Heart left ventricle (tissue), 16 donors: Measurements from ENCODE around the gene ARHGEF37. TPM values are rescaled to one million over a fixed set of nuclear protein-coding genes. Genes with fewer than 3 reads are reported as not detected.

Experiments used
- ATAC-seq, 4 donors: fragments of 200-7000 bp; cut with Tn5 transposase; one replicate each; pipeline ENCODE4 v1.9.1; 2020 to 2022; ENCODE audit warnings: moderate library complexity in 4 of 4, mild to moderate bottlenecking in 3 of 4, moderate number of reproducible peaks in 1 of 4
- DNase-seq, 5 donors: peaks; one replicate each; pipeline ENCODE4 v3.0.0-alpha.2; 2020
- H3K27ac ChIP-seq, 12 donors: fragments of 200-600 bp; sonication (generic) in 4 of 12; one replicate each; pipeline versions ENCODE4 v1.5.0 to v1.8.0; 2016 to 2022; ENCODE audit warnings: mild to moderate bottlenecking in 2 of 12
- H3K27me3 ChIP-seq, 9 donors: fragments of 200-600 bp; sonication (generic) in 2 of 9; one replicate each; pipeline versions ENCODE4 v1.5.1 to v1.8.0; 2016 to 2022; ENCODE audit warnings: mild to moderate bottlenecking in 3 of 9
- H3K36me3 ChIP-seq, 9 donors: fragments of 200-600 bp; sonication (generic) in 2 of 9; one replicate each; pipeline versions ENCODE4 v1.5.0 to v1.8.0; 2018 to 2022; ENCODE audit warnings: mild to moderate bottlenecking in 2 of 9
- H3K4me1 ChIP-seq, 12 donors: fragments of 200-600 bp; sonication (generic) in 4 of 12; one replicate each; pipeline versions ENCODE4 v1.5.0 to v1.8.0; 2016 to 2022; ENCODE audit warnings: mild to moderate bottlenecking in 3 of 12
- H3K4me3 ChIP-seq, 12 donors: fragments of 200-600 bp; sonication (generic) in 4 of 12; one replicate each; pipeline versions ENCODE4 v1.5.0 to v1.8.0; 2017 to 2022; ENCODE audit warnings: mild to moderate bottlenecking in 9 of 12, moderate library complexity in 4 of 12
- H3K9me3 ChIP-seq, 12 donors: fragments of 200-600 bp; sonication (generic) in 4 of 12; one replicate each; pipeline versions ENCODE4 v1.5.0 to v1.8.0; 2016 to 2022; ENCODE audit warnings: mild to moderate bottlenecking in 1 of 12
- CTCF ChIP-seq, 12 donors: fragments of 200-600 bp; sonication (generic) in 4 of 12; IDR thresholded peaks; one replicate each; pipeline versions ENCODE4 v1.5.0 to v1.8.0; 2018 to 2022; ENCODE audit warnings: antibody characterized with exemption in 12 of 12, mild to moderate bottlenecking in 5 of 12
- POLR2A ChIP-seq, 2 donors: fragments of 450-650 bp; IDR thresholded peaks; one replicate each; pipeline ENCODE4 v1.6.1; 2017; ENCODE audit warnings: antibody characterized with exemption in 2 of 2, mild to moderate bottlenecking in 2 of 2, moderate library complexity in 2 of 2
- WGBS, 4 donors: extraction: QIAGEN DNeasy Blood & Tissue Kit in 2 of 4; methylation state at CpG; one replicate each; pipeline versions ENCODE4 v1.1.5 to v1.1.7; 2013 to 2018; 5-methylcytosine and 5-hydroxymethylcytosine counted together
- intact Hi-C, 10 donors: fragments of 100-400 bp; cut with DNase I; formaldehyde crosslinking; loops; one replicate each; pipeline versions ENCODE4 v1.11.1 to v1.14.2; 2022
- polyA plus RNA-seq, 2 donors: library from polyadenylated mRNA; stranded (reverse); fragments of 200-250 nt; gene quantifications; one replicate each; pipeline ENCODE4 v1.2.3, GENCODE V29; 2013
- total RNA-seq, 9 donors: library from RNA; depleted of rRNA in 2 of 9; stranded (reverse); fragments of >200 nt in 2 of 9; fragmentation: NEBNext Ultra II Directional in 3 of 9; extraction: Animal tissue kit (Norgen Biotek cat#: 25700) in 3 of 9; gene quantifications; one replicate each; pipeline versions ENCODE4 v1.1.0 to v1.2.4, GENCODE V29; 2016 to 2023
- donor health status: ischemic (EF 13 %, LVEDD 7.1; RV severe dilation, severe dysfunction).
- donor health status: healthy with polysubstance abuse.
- donor health status: DM: no; HTN: yes; CAD: no.
- donor health status: DM: no; HTN: no; CAD: no.
- donor health status: ischemic (EF 25% LVEDD 6.9; RV normal size, moderate dysfunction).
- donor health status: ischemic (EF 25% LVEDD 5.7; RV mildly dilated, moderate dysfunction).
- donor health status: healthy.
- donor health status: DM: yes; HTN: yes; CAD: no.
- donor health status: ischemic (EF 35%, LVEDD 5.7; RV mildly dilated, moderate dysfunction).
- donor health status: nonischemic (EF 11% LVEDD 7.7; RV severe dilation, severe dysfunction).
- donor health status: DM: yes; HTN: yes; CAD: no.
- donor health status: PGD.
- donor health status: ischemic (EF 29% LVEDD 5.4; RV normal size, mild dysfunction).
- donor health status: nonischemic (EF 23%, LVEDD 6.1; RV moderate dilation, normal function).

ARHGEF37 gene
- total and polyA plus RNA-seq, 11 donors = 8.1 to 28.5 (median 17.9) TPM

GRCh38 chr5:149609640-149610219, 28.4 kb downstream of the ARHGEF37 start:
- TF ChIP-seq CTCF (IDR thresholded peaks at IDR 0.05) = peak in 1 of 12 donors; percentile 5
- no peak for TF ChIP-seq POLR2A (IDR thresholded peaks at IDR 0.05)
- peak in 2 of 4 donors; percentile 40 to 61 for ATAC-seq
- intact Hi-C loops = no loop called here
- Histone ChIP-seq H3K36me3 (peaks cover 0 to 76% (median 38%) of the 10 kb centered on the region in 9 donors), H3K4me3 (no peak overlapping the region), H3K27ac (peak overlapping the region in 1 of 12 donors; percentile 12), H3K27me3 (no peaks in the 10 kb centered on the region), H3K4me1 (peaks cover 0 to 26% (median 10%) of the 10 kb centered on the region in 12 donors), H3K9me3 (peaks cover 0 to 4% (median 0%) of the 10 kb centered on the region in 12 donors)
- no peak for DNase-seq
- WGBS, 4 donors = 80 to 86% (median 86%) methylated on average over 14 of the region's 14 CpGs

GRCh38 chr5:149610589-149611255, 29.4 kb downstream of the ARHGEF37 start:
- DNase-seq = no peak
- H3K4me3 ChIP-seq = no peak overlapping the region

GRCh38 chr5:149611326-149611725, 30.0 kb downstream of the ARHGEF37 start:
- no peak overlapping the region for H3K4me3 ChIP-seq
- 67 to 83% (median 74%) methylated on average over 5 of the region's 5 CpGs for WGBS, 4 donors
- intact Hi-C loops = no loop called here
- peaks cover 0 to 27% (median 8%) of the 10 kb centered on the region in 12 donors for H3K4me1 ChIP-seq
- no peak for TF ChIP-seq CTCF (IDR thresholded peaks at IDR 0.05)
- TF ChIP-seq POLR2A (IDR thresholded peaks at IDR 0.05) = no peak
- no peaks in the 10 kb centered on the region for H3K27me3 ChIP-seq
- peaks cover 0 to 4% (median 0%) of the 10 kb centered on the region in 12 donors for H3K9me3 ChIP-seq
- H3K36me3 ChIP-seq = peaks cover 0 to 77% (median 29%) of the 10 kb centered on the region in 9 donors
- H3K27ac ChIP-seq = peak overlapping the region in 4 of 12 donors; percentile 9 to 62 (median 35)
- peak in 3 of 4 donors; percentile 56 to 78 (median 58) for ATAC-seq
- peak in 2 of 5 donors; percentile 59 to 61 for DNase-seq

More at GRCh38 chr5:149610589-149611255, 29.4 kb downstream of the ARHGEF37 start:
- no peak for TF ChIP-seq POLR2A (IDR thresholded peaks at IDR 0.05)
- TF ChIP-seq CTCF (IDR thresholded peaks at IDR 0.05) = no peak
- Histone ChIP-seq H3K27ac (peak overlapping the region in 4 of 12 donors; percentile 9 to 62 (median 35)), H3K4me1 (peaks cover 0 to 27% (median 8%) of the 10 kb centered on the region in 12 donors), H3K9me3 (peaks cover 0 to 4% (median 0%) of the 10 kb centered on the region in 12 donors), H3K36me3 (peaks cover 0 to 77% (median 34%) of the 10 kb centered on the region in 9 donors), H3K27me3 (no peaks in the 10 kb centered on the region)
- 94 to 98% (median 96%) methylated on average over 4 of the region's 4 CpGs for WGBS, 4 donors
- intact Hi-C loops = no loop called here
- no peak for ATAC-seq
